ENCODE measurements around the gene CNN2. TPM values are rescaled to one million over a fixed set of nuclear protein-coding genes. Genes with fewer than 3 reads are reported as not detected.

CNN2 gene
- total RNA-seq, 3 donors from 2014 or later, result 52.3 to 69.3 (median 57.8) TPM

GRCh38 chr19:1001538-1002166 lies 24.8 kb upstream of the CNN2 start:
- DNase-seq, result peak; percentile 73
- Mint-ChIP-seq H3K27me3 (ENCODE audit: low read depth) (peaks cover 30% of the 10 kb centered on the region), H3K36me3 (ENCODE audit: insufficient read depth) (no peaks in the 10 kb centered on the region), H3K9me3 (no peaks in the 10 kb centered on the region), H3K4me3 (no peak overlapping the region), H3K4me1 (ENCODE audit: low read depth) (peaks cover 6% of the 10 kb centered on the region)
- peak; percentile 73 to 77 for ATAC-seq

GRCh38 chr19:1002600-1002999 lies 23.8 kb upstream of the CNN2 start:
- Mint-ChIP-seq H3K27me3 (ENCODE audit: low read depth) (peaks cover 30% of the 10 kb centered on the region), H3K36me3 (ENCODE audit: insufficient read depth) (peaks cover 2% of the 10 kb centered on the region), H3K4me3 (no peak overlapping the region), H3K4me1 (ENCODE audit: low read depth) (peaks cover 4% of the 10 kb centered on the region), H3K9me3 (no peaks in the 10 kb centered on the region)
- ATAC-seq, result no peak
- DNase-seq, result no peak

GRCh38 chr19:1003283-1003682 lies 23.1 kb upstream of the CNN2 start:
- peaks cover 2% of the 10 kb centered on the region for H3K36me3 Mint-ChIP-seq (ENCODE audit: insufficient read depth)

GRCh38 chr19:1004204-1004802 lies 22.1 kb upstream of the CNN2 start:
- Mint-ChIP-seq H3K4me3 (no peak overlapping the region), H3K4me1 (ENCODE audit: low read depth) (peaks cover 4% of the 10 kb centered on the region)

More at GRCh38 chr19:1003283-1003682, 23.1 kb upstream of the CNN2 start:
- H3K9me3 Mint-ChIP-seq, result no peaks in the 10 kb centered on the region
- H3K27me3 Mint-ChIP-seq (ENCODE audit: low read depth), result peaks cover 25% of the 10 kb centered on the region
- peaks cover 4% of the 10 kb centered on the region for H3K4me1 Mint-ChIP-seq (ENCODE audit: low read depth)
- DNase-seq (no peak), ATAC-seq (no peak)
- H3K4me3 Mint-ChIP-seq, result no peak overlapping the region

GRCh38 chr19:1004803-1005664 lies 21.4 kb upstream of the CNN2 start:
- Mint-ChIP-seq H3K9me3 (no peaks in the 10 kb centered on the region), H3K4me3 (no peak overlapping the region), H3K4me1 (ENCODE audit: low read depth) (peaks cover 4% of the 10 kb centered on the region), H3K36me3 (ENCODE audit: insufficient read depth) (peaks cover 2% of the 10 kb centered on the region), H3K27me3 (ENCODE audit: low read depth) (peaks cover 12% of the 10 kb centered on the region)
- ATAC-seq, result no peak
- DNase-seq, result no peak

More at GRCh38 chr19:1004204-1004802, 22.1 kb upstream of the CNN2 start:
- Mint-ChIP-seq H3K9me3 (no peaks in the 10 kb centered on the region), H3K36me3 (ENCODE audit: insufficient read depth) (peaks cover 2% of the 10 kb centered on the region), H3K27me3 (ENCODE audit: low read depth) (peaks cover 17% of the 10 kb centered on the region)
- DNase-seq, result no peak
- no peak for ATAC-seq

GRCh38 chr19:1006711-1007398 lies 19.6 kb upstream of the CNN2 start:
- ATAC-seq (no peak), DNase-seq (no peak)
- no peak overlapping the region for H3K4me3 Mint-ChIP-seq
- no peaks in the 10 kb centered on the region for H3K9me3 Mint-ChIP-seq
- peaks cover 2% of the 10 kb centered on the region for H3K36me3 Mint-ChIP-seq (ENCODE audit: insufficient read depth)
- peaks cover 2% of the 10 kb centered on the region for H3K4me1 Mint-ChIP-seq (ENCODE audit: low read depth)
- peaks cover 8% of the 10 kb centered on the region for H3K27me3 Mint-ChIP-seq (ENCODE audit: low read depth)

- Mint-ChIP-seq H3K27me3 (ENCODE audit: low read depth) (peaks cover 4% of the 10 kb centered on the region), H3K4me1 (ENCODE audit: low read depth) (peaks cover 1% of the 10 kb centered on the region), H3K4me3 (no peak overlapping the region), H3K36me3 (ENCODE audit: insufficient read depth) (peaks cover 2% of the 10 kb centered on the region), H3K9me3 (no peaks in the 10 kb centered on the region)
- DNase-seq (no peak), ATAC-seq (no peak)
Observed at GRCh38 chr19:1007399-1008251, 18.8 kb upstream of the CNN2 start.

GRCh38 chr19:1008268-1009040 lies 18.0 kb upstream of the CNN2 start:
- DNase-seq, result no peak
- no peaks in the 10 kb centered on the region for H3K9me3 Mint-ChIP-seq

GRCh38 chr19:1009041-1009980 lies 17.1 kb upstream of the CNN2 start:
- no peak for ATAC-seq
- H3K4me1 Mint-ChIP-seq (ENCODE audit: low read depth), result no peaks in the 10 kb centered on the region

More at GRCh38 chr19:1008268-1009040, 18.0 kb upstream of the CNN2 start:
- Mint-ChIP-seq H3K4me1 (ENCODE audit: low read depth) (no peaks in the 10 kb centered on the region), H3K4me3 (no peak overlapping the region), H3K27me3 (ENCODE audit: low read depth) (peaks cover 3% of the 10 kb centered on the region), H3K36me3 (ENCODE audit: insufficient read depth) (peaks cover 2% of the 10 kb centered on the region)
- no peak for ATAC-seq

GRCh38 chr19:1009981-1010538 lies 16.3 kb upstream of the CNN2 start:
- no peaks in the 10 kb centered on the region for H3K9me3 Mint-ChIP-seq
- ATAC-seq, result no peak
- no peaks in the 10 kb centered on the region for H3K4me1 Mint-ChIP-seq (ENCODE audit: low read depth)
- H3K4me3 Mint-ChIP-seq, result no peak overlapping the region
- peaks cover 2% of the 10 kb centered on the region for H3K36me3 Mint-ChIP-seq (ENCODE audit: insufficient read depth)
- no peak for DNase-seq
- H3K27me3 Mint-ChIP-seq (ENCODE audit: low read depth), result no peaks in the 10 kb centered on the region

More at GRCh38 chr19:1009041-1009980, 17.1 kb upstream of the CNN2 start:
- no peak for DNase-seq
- no peaks in the 10 kb centered on the region for H3K27me3 Mint-ChIP-seq (ENCODE audit: low read depth)
- H3K9me3 Mint-ChIP-seq, result no peaks in the 10 kb centered on the region
- no peak overlapping the region for H3K4me3 Mint-ChIP-seq
- H3K36me3 Mint-ChIP-seq (ENCODE audit: insufficient read depth), result peaks cover 2% of the 10 kb centered on the region

GRCh38 chr19:1010586-1011510 lies 15.6 kb upstream of the CNN2 start:
- DNase-seq (no peak), ATAC-seq (no peak)
- no peaks in the 10 kb centered on the region for H3K27me3 Mint-ChIP-seq (ENCODE audit: low read depth)
- no peak overlapping the region for H3K4me3 Mint-ChIP-seq
- peaks cover 1% of the 10 kb centered on the region for H3K4me1 Mint-ChIP-seq (ENCODE audit: low read depth)
- no peaks in the 10 kb centered on the region for H3K9me3 Mint-ChIP-seq
- peaks cover 2% of the 10 kb centered on the region for H3K36me3 Mint-ChIP-seq (ENCODE audit: insufficient read depth)
